HepG2 (cell line): Measurements from ENCODE around the gene UBTD1. TPM values are rescaled to one million over a fixed set of nuclear protein-coding genes. Genes with fewer than 3 reads are reported as not detected.

Experiments used
- AGO2 ChIP-seq: fragments of 200-400 bp; formaldehyde crosslinking; optimal IDR thresholded peaks from 2 replicates; pipeline ENCODE3; 2017; ENCODE audit warnings: mild to moderate bottlenecking, low read depth, low read length, moderate library complexity
- BRD4 ChIP-seq: sonication (generic); formaldehyde crosslinking; IDR thresholded peaks from 2 replicates; pipeline ENCODE4 v1.4.0; 2020; ENCODE audit warnings: missing genetic modification reagents
- CEBPB ChIP-seq: IDR thresholded peaks from 2 replicates; pipeline ENCODE4 v1.6.1; 2011; ENCODE audit warnings: low read depth, low read length, improper control_type of control experiment, borderline replicate concordance
- ELF3 ChIP-seq: IDR thresholded peaks from 2 replicates; pipeline ENCODE4 v1.6.1; 2016; ENCODE audit warnings: missing genetic modification reagents, missing compliant biosample characterization
- GABPB1 ChIP-seq: IDR thresholded peaks from 2 replicates; pipeline ENCODE4 v1.6.1; 2016; ENCODE audit warnings: mild to moderate bottlenecking, missing genetic modification reagents, moderate library complexity, missing compliant biosample characterization
- GATA4 ChIP-seq: sonication (generic); IDR thresholded peaks from 2 replicates; pipeline ENCODE4 v1.6.1; 2016; ENCODE audit warnings: antibody characterized with exemption, low read depth, borderline replicate concordance
- GATAD1 ChIP-seq: IDR thresholded peaks from 2 replicates; pipeline ENCODE4 v1.6.1; 2016; ENCODE audit warnings: missing genetic modification reagents, missing compliant biosample characterization
- KDM3A ChIP-seq: IDR thresholded peaks from 2 replicates; pipeline ENCODE4 v1.6.1; 2018; ENCODE audit warnings: low read depth, missing compliant biosample characterization
- NR2F2 ChIP-seq: IDR thresholded peaks from 2 replicates; pipeline ENCODE4 v1.6.1; 2012; ENCODE audit warnings: low read depth, inconsistent platforms, borderline replicate concordance
- PITX1 ChIP-seq: sonication (generic); formaldehyde crosslinking; IDR thresholded peaks from 2 replicates; pipeline ENCODE4 v1.5.1; 2020; ENCODE audit warnings: mild to moderate bottlenecking, missing genetic modification reagents
- SALL1 ChIP-seq: sonication (generic); formaldehyde crosslinking; IDR thresholded peaks from 2 replicates; pipeline ENCODE4 v1.8.0; 2022; ENCODE audit warnings: mild to moderate bottlenecking, missing genetic modification reagents
- SAP130 ChIP-seq: IDR thresholded peaks from 2 replicates; pipeline ENCODE4 v1.6.1; 2016; ENCODE audit warnings: low read depth
- THAP11 ChIP-seq: IDR thresholded peaks from 2 replicates; pipeline ENCODE4 v1.6.1; 2016; ENCODE audit warnings: missing biosample characterization, missing genetic modification reagents
- U2AF1 ChIP-seq: fragments of 200-400 bp; formaldehyde crosslinking; optimal IDR thresholded peaks from 2 replicates; pipeline ENCODE3; 2017; ENCODE audit warnings: mild to moderate bottlenecking, low read depth, low read length
- ZBTB1 ChIP-seq: sonication (generic); formaldehyde crosslinking; IDR thresholded peaks from 2 replicates; pipeline ENCODE4 v1.4.0; 2020; ENCODE audit warnings: missing genetic modification reagents, borderline replicate concordance
- ZFX ChIP-seq: sonication (generic); formaldehyde crosslinking; IDR thresholded peaks from 2 replicates; pipeline ENCODE4 v1.4.0; 2020; ENCODE audit warnings: mild to moderate bottlenecking, low read depth, missing genetic modification reagents, moderate library complexity
- ZKSCAN5 ChIP-seq: sonication (generic); formaldehyde crosslinking; IDR thresholded peaks from 2 replicates; pipeline ENCODE4 v1.5.1; 2020; ENCODE audit warnings: mild to moderate bottlenecking, missing genetic modification reagents
- ZNF317 ChIP-seq: sonication (generic); formaldehyde crosslinking; IDR thresholded peaks from 2 replicates; pipeline ENCODE4 v1.5.0; 2020; ENCODE audit warnings: mild to moderate bottlenecking, missing genetic modification reagents
- ZNF619 ChIP-seq: sonication (generic); formaldehyde crosslinking; IDR thresholded peaks from 2 replicates; pipeline ENCODE4 v1.4.0; 2020; ENCODE audit warnings: mild to moderate bottlenecking, missing genetic modification reagents
- ZSCAN29 ChIP-seq: sonication (generic); formaldehyde crosslinking; conservative IDR thresholded peaks from 2 replicates; pipeline ENCODE4 v1.4.0; 2020; ENCODE audit warnings: mild to moderate bottlenecking, missing genetic modification reagents
- polyA plus RNA-seq, 8 experiments: library from polyadenylated mRNA; depleted of rRNA in 3 of 8; stranded (reverse) in 7 of 8; unstranded in 1 of 8; fragments of >200 nt; fragmentation: Illumina TruSeq in 4 of 8; extraction: Trizol in 4 of 8; gene quantifications; 2 replicates each; pipeline versions ENCODE4 v1.2.1 to v1.2.3, GENCODE V29; 2011 to 2016; ENCODE audit warnings: low read depth in 4 of 8, missing spikeins in 1 of 8, mixed read lengths in 1 of 8; ENCODE audit not compliant: insufficient read depth in 1 of 8
- total RNA-seq, 5 experiments: library from RNA; depleted of rRNA; stranded (reverse); fragments of >200 nt; fragmentation: Illumina TruSeq; extraction: Trizol; gene quantifications; 2 replicates each; pipeline ENCODE4 v1.2.3, GENCODE V29; 2016; ENCODE audit warnings: low read depth in 1 of 5
- TF ChIP-seq, protein P1 (sequence below): IDR thresholded peaks from 2 replicates; pipeline ENCODE4 v1.6.1; 2012; ENCODE audit warnings: inconsistent platforms
- TF ChIP-seq, protein P2 (sequence below): sonication (generic); formaldehyde crosslinking; IDR thresholded peaks from 2 replicates; pipeline ENCODE4 v1.9.0; 2022; ENCODE audit warnings: low read depth, missing genetic modification reagents
- TF ChIP-seq, protein P3 (sequence below): IDR thresholded peaks from 2 replicates; pipeline ENCODE4 v1.6.1; 2016; ENCODE audit warnings: missing compliant biosample characterization, missing genetic modification reagents, borderline replicate concordance
- TF ChIP-seq, protein P4 (sequence below): sonication (generic); formaldehyde crosslinking; IDR thresholded peaks from 2 replicates; pipeline ENCODE4 v1.5.0; 2020; ENCODE audit warnings: mild to moderate bottlenecking, missing genetic modification reagents
- TF ChIP-seq, protein P5 (sequence below): sonication (generic); formaldehyde crosslinking; IDR thresholded peaks from 2 replicates; pipeline ENCODE4 v1.4.0; 2020; ENCODE audit warnings: missing genetic modification reagents

Gene UBTD1
- total and polyA plus RNA-seq, 2 of the 13 experiments (the other 11 are each of a cell fraction or from before 2014, with no cell fraction given) = 7.9 to 10.0 TPM

DNA sequence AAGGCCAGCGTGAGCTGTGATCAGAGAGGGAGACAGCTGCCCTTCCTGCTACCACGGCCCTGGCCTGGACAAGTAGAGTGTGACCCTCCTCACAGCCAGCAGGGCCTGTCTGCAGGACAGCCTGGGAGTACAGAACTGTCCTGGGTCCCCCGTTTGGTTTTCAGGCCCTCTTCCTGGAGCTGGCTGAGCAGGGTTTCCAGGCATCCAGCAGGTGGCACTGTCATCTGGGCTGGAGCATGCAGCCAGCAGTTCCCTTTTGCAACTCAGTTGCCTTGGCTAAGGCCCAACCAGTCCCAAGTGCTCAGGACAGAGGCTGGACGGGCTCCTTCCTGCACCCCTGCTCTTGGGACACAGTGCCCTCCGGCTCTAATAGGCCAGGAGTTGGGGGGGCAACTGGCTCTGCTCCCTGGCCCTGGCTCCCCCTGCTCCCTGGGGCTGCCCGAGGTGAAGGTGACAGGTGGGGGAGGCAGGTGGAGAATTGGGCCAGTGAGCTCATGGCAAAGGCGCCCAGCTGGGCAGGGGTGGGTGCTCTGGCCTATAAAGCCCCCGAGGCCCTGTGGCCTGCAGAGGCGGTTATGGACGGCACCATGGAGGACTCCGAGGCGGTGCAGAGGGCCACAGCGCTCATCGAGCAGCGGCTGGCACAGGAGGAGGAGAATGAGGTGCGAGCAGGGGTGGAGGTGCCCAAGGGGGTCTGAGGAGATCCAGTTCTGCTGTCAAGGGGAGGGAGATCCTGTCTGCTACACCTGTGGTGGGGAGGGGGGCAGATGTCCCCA, 73.7 kb downstream of the UBTD1 start, which contains the start of gene ANKRD2 (continued):
- TF ChIP-seq AGO2 = peak; percentile 38
- TF ChIP-seq ELF3 (CRISPR knock-in tag) = 0 out of 2 replicates have a peak, but pooled peaks have one; percentile 22
- 0 out of 2 replicates have a peak, but pooled peaks have one; percentile 17 for TF ChIP-seq GABPB1 (CRISPR knock-in tag)
- TF ChIP-seq, protein P1, sequence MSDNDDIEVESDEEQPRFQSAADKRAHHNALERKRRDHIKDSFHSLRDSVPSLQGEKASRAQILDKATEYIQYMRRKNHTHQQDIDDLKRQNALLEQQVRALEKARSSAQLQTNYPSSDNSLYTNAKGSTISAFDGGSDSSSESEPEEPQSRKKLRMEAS = peak; percentile 41; the same call in 1 of the 2 replicates
- TF ChIP-seq ZSCAN29 (CRISPR knock-in tag) = no peak
- TF ChIP-seq, protein P2, sequence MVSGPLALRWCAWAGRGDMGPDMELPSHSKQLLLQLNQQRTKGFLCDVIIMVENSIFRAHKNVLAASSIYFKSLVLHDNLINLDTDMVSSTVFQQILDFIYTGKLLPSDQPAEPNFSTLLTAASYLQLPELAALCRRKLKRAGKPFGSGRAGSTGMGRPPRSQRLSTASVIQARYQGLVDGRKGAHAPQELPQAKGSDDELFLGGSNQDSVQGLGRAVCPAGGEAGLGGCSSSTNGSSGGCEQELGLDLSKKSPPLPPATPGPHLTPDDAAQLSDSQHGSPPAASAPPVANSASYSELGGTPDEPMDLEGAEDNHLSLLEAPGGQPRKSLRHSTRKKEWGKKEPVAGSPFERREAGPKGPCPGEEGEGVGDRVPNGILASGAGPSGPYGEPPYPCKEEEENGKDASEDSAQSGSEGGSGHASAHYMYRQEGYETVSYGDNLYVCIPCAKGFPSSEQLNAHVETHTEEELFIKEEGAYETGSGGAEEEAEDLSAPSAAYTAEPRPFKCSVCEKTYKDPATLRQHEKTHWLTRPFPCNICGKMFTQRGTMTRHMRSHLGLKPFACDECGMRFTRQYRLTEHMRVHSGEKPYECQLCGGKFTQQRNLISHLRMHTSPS (CRISPR knock-in tag) = no peak
- peak; percentile 16; the same call in 1 of the 2 replicates for TF ChIP-seq SAP130 (CRISPR knock-in tag)
- 0 out of 2 replicates have a peak, but pooled peaks have one; percentile 36 for TF ChIP-seq GATAD1 (CRISPR knock-in tag)
- no peak for TF ChIP-seq U2AF1
- TF ChIP-seq NR2F2 = no peak
- TF ChIP-seq, protein P3, sequence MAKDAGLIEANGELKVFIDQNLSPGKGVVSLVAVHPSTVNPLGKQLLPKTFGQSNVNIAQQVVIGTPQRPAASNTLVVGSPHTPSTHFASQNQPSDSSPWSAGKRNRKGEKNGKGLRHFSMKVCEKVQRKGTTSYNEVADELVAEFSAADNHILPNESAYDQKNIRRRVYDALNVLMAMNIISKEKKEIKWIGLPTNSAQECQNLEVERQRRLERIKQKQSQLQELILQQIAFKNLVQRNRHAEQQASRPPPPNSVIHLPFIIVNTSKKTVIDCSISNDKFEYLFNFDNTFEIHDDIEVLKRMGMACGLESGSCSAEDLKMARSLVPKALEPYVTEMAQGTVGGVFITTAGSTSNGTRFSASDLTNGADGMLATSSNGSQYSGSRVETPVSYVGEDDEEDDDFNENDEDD = no peak
- peak; percentile 59 for TF ChIP-seq ZFX (CRISPR knock-in tag)
- no peak for TF ChIP-seq KDM3A
- peak; percentile 41; the same call in 1 of the 2 replicates for TF ChIP-seq PITX1
- TF ChIP-seq THAP11 (CRISPR knock-in tag) = 0 out of 2 replicates have a peak, but pooled peaks have one; percentile 33
- TF ChIP-seq ZNF619 = 0 out of 2 replicates have a peak, but pooled peaks have one; percentile 49
- no peak for TF ChIP-seq ZNF317
- TF ChIP-seq ZBTB1 (CRISPR knock-in tag) = no peak
- peak; percentile 73 for TF ChIP-seq SALL1 (CRISPR knock-in tag)
- TF ChIP-seq, protein P4, sequence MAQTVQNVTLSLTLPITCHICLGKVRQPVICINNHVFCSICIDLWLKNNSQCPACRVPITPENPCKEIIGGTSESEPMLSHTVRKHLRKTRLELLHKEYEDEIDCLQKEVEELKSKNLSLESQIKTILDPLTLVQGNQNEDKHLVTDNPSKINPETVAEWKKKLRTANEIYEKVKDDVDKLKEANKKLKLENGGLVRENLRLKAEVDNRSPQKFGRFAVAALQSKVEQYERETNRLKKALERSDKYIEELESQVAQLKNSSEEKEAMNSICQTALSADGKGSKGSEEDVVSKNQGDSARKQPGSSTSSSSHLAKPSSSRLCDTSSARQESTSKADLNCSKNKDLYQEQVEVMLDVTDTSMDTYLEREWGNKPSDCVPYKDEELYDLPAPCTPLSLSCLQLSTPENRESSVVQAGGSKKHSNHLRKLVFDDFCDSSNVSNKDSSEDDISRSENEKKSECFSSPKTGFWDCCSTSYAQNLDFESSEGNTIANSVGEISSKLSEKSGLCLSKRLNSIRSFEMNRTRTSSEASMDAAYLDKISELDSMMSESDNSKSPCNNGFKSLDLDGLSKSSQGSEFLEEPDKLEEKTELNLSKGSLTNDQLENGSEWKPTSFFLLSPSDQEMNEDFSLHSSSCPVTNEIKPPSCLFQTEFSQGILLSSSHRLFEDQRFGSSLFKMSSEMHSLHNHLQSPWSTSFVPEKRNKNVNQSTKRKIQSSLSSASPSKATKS (CRISPR knock-in tag) = no peak
- TF ChIP-seq BRD4 = no peak
- TF ChIP-seq, protein P5, sequence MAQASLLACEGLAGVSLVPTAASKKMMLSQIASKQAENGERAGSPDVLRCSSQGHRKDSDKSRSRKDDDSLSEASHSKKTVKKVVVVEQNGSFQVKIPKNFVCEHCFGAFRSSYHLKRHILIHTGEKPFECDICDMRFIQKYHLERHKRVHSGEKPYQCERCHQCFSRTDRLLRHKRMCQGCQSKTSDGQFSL = no peak
- TF ChIP-seq GATA4 = no peak
- TF ChIP-seq CEBPB = peak; percentile 63; the same call in 1 of the 2 replicates
- TF ChIP-seq ZKSCAN5 (CRISPR knock-in tag) = no peak
